HG02588 (cell line): ENCODE data around the gene HIVEP2.

Experiments used
- ATAC-seq: cut with Tn5 transposase; IDR thresholded peaks from one replicate; pipeline ENCODE4 v1.9.1; 2021; ENCODE audit warnings: mild to moderate bottlenecking, moderate library complexity; ENCODE audit not compliant: unreplicated experiment

HIVEP2 gene

GRCh38 chr6:142845624-142846458 is 99.1 kb downstream of the HIVEP2 start:
- ATAC-seq, result no peak

DNA sequence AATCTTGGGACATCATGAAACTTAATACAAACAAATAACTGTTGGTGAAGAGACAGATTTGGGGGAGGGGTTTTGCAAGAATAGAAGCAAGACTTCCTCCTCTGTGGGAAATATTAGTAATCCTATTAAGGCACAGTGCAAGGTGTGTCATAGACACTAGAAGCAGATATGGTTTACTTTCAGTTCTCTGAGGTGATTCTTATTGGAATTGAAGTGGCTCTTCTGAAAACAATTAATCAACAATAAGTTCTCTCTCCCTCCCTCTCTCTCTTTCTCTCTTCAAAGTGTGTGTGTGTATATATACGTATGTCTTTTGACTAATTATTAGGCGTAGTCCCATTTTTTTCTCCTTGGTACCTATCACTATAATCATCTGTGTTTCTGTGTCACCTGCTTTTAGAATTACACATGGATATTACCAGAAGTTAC is 99.8 kb downstream of the HIVEP2 start:
- ATAC-seq, result peak; percentile 35

DNA sequence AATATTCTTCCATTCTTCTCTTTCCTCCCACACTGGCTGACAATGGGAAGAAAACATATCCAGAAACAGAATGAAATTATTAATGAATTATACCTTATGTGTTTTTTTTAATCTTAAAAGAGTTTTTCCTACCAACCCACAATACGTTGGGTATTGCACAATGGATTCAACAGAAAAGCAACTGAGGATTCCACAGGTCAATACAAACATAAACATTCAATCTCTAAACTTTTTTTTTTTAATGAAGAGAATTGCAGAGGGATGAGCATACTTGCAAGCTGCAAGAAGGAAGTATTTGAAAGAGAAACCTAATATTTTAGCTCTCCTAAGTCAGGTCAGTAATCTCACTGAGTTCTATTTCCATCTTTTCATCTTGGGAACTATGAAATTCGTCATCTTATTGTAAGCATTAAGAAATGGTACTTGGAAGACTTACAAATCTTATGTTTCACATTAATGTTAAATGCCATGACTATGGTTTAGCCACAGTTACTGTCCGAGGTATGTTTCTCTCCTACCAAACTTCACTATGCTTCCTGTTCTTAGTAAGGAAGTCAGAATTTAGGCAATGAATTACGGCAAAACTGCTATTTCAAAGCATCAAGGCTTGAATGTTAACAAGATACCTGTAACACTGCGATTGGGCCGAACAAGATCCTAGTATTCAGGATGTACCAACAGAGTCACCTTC is 100.8 kb downstream of the HIVEP2 start:
- ATAC-seq, result no peak

- ATAC-seq, result no peak
Measured at GRCh38 chr6:142843361-142843760, 101.6 kb downstream of the HIVEP2 start.

GRCh38 chr6:142842418-142843261 is 102.3 kb downstream of the HIVEP2 start:
- ATAC-seq, result peak; percentile 68

GRCh38 chr6:142841915-142842314 is 103.1 kb downstream of the HIVEP2 start:
- no peak for ATAC-seq

DNA sequence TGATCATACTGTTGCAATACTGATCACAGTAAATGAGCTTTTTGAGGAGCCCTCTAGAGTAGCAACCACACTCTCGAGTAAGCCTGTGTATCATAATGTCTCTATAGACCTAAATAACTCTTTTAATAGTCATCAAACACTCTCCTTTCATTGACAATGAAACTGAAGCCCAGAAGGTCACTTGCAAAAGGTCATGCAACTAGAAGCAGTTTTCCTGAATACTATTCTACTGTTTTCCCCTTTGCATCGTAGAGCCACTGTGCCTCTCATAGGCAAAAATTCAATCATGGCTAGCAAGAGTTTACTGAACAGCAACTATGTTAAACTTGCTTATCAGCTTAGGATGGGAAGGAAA is 105.3 kb downstream of the HIVEP2 start:
- no peak for ATAC-seq

- ATAC-seq, result no peak
Measured at GRCh38 chr6:142838821-142839685, 105.9 kb downstream of the HIVEP2 start.

DNA sequence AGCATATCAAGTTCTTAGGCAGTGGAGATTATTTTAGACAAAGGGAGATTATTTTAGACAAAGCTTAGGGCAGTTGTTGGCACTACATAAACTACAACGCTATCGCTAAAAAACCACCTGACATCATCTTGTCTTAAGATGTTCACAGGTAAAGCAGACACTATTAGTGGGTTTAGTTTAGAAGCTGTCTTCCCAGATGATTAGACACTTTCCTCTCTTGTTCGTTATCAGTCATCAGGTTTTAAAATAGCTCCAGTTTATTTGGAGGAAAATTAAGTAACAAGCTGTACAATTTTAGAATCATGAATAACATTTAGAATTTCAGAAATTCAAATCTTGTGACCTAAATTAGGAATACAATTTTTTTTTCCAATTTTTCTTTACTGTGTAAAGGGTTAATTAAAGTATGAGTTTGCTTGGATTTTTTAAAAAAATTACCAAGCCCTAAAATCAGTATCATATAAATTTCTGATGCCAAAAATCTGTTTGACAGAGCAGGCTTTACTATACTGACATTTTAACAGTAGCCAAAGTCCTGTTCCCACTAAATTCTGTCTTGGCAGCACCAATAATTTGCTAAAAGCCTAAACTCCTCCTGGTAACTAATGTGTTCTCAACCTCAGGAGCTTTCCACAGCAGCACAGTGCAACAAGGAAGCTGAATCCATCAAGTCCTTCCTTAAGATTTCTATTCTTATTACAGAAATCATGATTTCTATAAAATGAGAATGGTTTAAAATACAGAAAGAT is 109.0 kb downstream of the HIVEP2 start:
- no peak for ATAC-seq

DNA sequence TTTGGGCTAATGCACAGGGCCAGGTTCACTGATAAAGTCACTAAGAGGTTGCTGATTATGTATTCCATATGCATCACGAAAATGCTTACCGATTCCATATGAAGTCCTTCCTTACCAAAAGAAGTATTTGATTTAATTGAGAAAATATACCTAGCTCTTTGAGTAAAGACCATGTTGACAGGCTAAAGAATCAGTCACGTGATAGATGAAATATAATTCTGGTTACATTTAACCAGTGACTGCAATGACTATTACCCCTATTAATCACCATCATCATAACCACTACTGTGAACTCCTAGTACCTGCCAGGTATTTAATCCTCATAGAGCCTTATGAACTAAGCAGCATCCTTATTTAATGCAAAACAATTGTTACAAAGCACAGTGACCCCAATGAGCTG is 110.1 kb downstream of the HIVEP2 start:
- ATAC-seq, result no peak

GRCh38 chr6:142833798-142834197 is 111.2 kb downstream of the HIVEP2 start:
- no peak for ATAC-seq

GRCh38 chr6:142833054-142833453 is 111.9 kb downstream of the HIVEP2 start:
- ATAC-seq, result no peak

DNA sequence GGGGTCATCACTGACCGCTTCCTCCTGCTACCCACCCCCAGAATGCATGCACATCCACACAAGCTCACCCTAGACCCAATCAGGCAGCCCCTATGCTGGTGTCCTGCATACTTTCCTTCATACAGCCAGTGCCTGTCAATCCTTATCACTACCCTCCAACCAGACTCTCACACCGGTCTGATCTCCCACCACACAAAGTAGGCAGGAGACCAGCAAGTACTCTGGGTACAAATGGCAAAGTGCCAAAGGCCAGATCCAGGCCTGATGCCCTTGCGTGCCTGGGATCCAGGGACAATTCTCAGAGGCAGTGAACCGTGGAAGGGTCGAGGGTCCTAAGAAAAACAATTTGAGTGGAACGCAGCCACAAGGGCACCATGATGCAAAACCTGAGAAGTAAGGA is 114.2 kb downstream of the HIVEP2 start:
- no peak for ATAC-seq

- ATAC-seq, result no peak
Measured at GRCh38 chr6:142830116-142830710, 114.8 kb downstream of the HIVEP2 start.

DNA sequence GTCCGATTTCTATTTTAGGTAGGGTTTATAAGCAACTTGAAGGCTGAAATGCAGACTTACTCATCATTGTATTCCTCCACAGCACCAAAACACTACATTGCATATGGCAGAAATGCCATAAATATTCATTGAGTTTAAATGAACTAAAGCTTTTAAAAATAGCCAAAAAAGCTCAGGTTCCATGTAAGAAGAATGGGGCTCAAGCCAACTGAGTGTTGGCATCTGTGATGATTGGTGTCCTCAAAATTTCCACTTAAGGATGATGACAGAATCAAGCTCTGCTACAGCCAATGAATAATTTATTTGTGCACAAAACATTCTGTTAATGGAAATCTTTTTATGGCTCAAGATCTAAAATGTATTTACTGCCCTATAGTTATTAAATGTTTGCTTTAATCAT is 115.4 kb downstream of the HIVEP2 start:
- no peak for ATAC-seq

GRCh38 chr6:142827991-142828390 is 117.0 kb downstream of the HIVEP2 start:
- no peak for ATAC-seq

- no peak for ATAC-seq
Measured at GRCh38 chr6:142827369-142827768, 117.6 kb downstream of the HIVEP2 start.

DNA sequence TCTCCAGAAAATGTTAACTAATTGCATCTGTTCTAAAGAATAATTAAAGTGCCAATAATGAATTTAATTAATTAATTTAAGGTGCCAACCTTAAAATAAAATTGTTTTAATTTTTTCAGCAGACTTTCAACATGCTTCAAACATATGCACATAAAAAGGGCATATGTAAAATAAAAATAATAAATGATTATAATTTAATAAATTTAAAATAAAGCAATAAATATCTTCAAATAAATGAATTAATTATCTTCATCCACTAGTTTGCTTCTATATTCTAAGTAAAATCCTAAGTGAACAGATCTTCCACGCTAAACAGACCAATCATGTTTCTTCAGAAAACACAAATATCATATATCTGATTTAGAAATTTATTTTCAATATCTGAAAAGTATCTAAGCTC is 119.2 kb downstream of the HIVEP2 start:
- no peak for ATAC-seq

DNA sequence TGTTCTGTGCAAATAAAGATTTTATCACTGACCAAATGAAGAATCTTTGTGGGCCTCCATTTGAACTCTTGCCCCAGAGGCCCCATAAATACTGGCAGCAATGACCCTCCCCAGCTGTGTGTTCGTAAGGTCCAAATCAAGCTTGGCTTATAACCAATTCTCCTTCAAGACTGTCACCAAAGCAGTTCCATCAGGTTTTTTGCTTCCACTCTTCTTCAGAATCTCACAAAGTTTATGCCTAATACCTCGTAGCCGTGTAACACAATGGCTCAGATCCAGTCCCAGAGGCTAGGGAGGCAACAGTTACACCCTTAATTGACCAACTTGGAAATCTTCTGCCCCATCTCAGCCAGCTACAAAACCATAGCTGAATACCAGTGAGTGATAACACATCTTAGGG is 120.5 kb downstream of the HIVEP2 start:
- no peak for ATAC-seq
